Neural progenitor cell (in vitro differentiated cells): ENCODE data around the gene ERCC5.

Source experiments
- EZH2 ChIP-seq: fragments of 200-600 bp; sonication (generic); IDR thresholded peaks from 2 replicates; pipeline ENCODE4 v1.6.1; 2017; ENCODE audit warnings: antibody characterized with exemption, mild to moderate bottlenecking, moderate library complexity
- TF ChIP-seq, protein P1 (sequence below): fragments of 200-600 bp; sonication (generic); IDR thresholded peaks from 2 replicates; pipeline ENCODE4 v1.5.1; 2017; ENCODE audit warnings: antibody characterized with exemption, mild to moderate bottlenecking

DNA sequence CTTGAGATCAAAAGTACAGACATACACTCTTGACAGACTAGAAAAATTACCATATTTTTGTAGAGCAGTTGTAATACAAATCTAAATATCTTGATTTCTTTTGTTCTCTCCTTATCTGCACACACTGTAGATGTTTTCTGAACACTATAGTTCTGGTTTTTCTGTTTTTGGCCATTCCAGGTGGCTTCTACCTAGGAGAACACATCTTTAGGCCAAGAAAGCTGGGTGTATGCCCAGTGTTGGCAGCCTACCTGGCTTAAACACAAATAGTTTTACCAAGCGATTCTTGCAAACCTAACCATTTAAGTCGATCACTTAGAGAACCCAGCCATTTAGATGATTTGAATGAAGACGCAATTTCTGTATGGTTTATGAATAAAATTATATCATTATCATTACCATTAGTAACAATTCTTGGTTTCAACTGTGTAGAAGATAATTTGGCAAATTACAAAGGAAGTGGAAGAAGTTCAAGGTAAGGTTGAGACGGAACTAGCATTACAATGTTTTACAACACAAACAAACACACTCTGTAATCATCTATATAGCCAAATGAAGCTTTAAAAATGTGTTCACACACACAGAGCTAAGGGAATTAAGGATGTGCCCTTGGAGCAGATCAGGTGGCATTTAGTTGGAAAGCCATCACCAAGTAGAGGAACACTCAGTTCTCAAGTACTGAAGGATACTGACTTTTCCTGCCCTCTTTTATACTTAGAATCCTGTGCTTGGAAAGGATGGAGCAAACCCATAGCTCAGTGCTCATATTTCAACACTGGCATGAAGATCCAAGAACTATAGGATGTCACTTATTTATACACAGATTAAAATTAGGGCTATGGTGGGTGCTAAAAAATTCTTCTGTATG, 36.2 kb downstream of the ERCC5 start:
- TF ChIP-seq, protein P1, sequence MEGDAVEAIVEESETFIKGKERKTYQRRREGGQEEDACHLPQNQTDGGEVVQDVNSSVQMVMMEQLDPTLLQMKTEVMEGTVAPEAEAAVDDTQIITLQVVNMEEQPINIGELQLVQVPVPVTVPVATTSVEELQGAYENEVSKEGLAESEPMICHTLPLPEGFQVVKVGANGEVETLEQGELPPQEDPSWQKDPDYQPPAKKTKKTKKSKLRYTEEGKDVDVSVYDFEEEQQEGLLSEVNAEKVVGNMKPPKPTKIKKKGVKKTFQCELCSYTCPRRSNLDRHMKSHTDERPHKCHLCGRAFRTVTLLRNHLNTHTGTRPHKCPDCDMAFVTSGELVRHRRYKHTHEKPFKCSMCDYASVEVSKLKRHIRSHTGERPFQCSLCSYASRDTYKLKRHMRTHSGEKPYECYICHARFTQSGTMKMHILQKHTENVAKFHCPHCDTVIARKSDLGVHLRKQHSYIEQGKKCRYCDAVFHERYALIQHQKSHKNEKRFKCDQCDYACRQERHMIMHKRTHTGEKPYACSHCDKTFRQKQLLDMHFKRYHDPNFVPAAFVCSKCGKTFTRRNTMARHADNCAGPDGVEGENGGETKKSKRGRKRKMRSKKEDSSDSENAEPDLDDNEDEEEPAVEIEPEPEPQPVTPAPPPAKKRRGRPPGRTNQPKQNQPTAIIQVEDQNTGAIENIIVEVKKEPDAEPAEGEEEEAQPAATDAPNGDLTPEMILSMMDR: no peak
- TF ChIP-seq EZH2: no peak
